ENCODE measurements around the gene BMPR1B.
"Not testable (repeated sequence)": the region's sequence is repeated elsewhere in the genome, so short reads cannot be mapped to it uniquely, and the experiment has no call there.

Gene BMPR1B

GRCh38 chr4:95129031-95129430 is 371.3 kb downstream of the BMPR1B start:
- DNase-seq: no peak

GRCh38 chr4:95129821-95130311 is 372.1 kb downstream of the BMPR1B start:
- no peak for DNase-seq

- DNase-seq: not testable (repeated sequence)
These were observed 376.3 kb downstream of the BMPR1B start for GRCh38 chr4:95134016-95134415.

GRCh38 chr4:95139424-95139823 is 381.7 kb downstream of the BMPR1B start:
- not testable (repeated sequence) for DNase-seq

GRCh38 chr4:95141361-95141760 is 383.6 kb downstream of the BMPR1B start:
- no peak for DNase-seq

- DNase-seq: no peak
These were observed 385.2 kb downstream of the BMPR1B start for GRCh38 chr4:95142932-95143331.

GRCh38 chr4:95151255-95151654 is 393.5 kb downstream of the BMPR1B start:
- DNase-seq: no peak

GRCh38 chr4:95153182-95153581 is 395.4 kb downstream of the BMPR1B start:
- no peak for DNase-seq

- DNase-seq: no peak
These were observed 398.1 kb downstream of the BMPR1B start for GRCh38 chr4:95155759-95156451.

GRCh38 chr4:95156452-95156765 is 398.7 kb downstream of the BMPR1B start:
- no peak for DNase-seq

- DNase-seq: no peak
These were observed 399.8 kb downstream of the BMPR1B start for GRCh38 chr4:95157596-95157995.

- no peak for DNase-seq
These were observed 400.3 kb downstream of the BMPR1B start for GRCh38 chr4:95158045-95158444.

GRCh38 chr4:95158626-95159025 is 400.9 kb downstream of the BMPR1B start:
- DNase-seq: no peak

GRCh38 chr4:95159384-95159783 is 401.6 kb downstream of the BMPR1B start:
- no peak for DNase-seq

GRCh38 chr4:95161781-95162469 is 404.2 kb downstream of the BMPR1B start:
- no peak for DNase-seq

GRCh38 chr4:95162867-95163266 is 405.1 kb downstream of the BMPR1B start:
- DNase-seq: no peak

GRCh38 chr4:95165926-95166524 is 408.3 kb downstream of the BMPR1B start:
- DNase-seq: peak in 24 of 56 donors; percentile 2 to 57 (median 22)

GRCh38 chr4:95167805-95168204 is 410.1 kb downstream of the BMPR1B start:
- DNase-seq: no peak

- DNase-seq: peak in 48 of 56 donors; percentile 8 to 77 (median 38)
These were observed 412.4 kb downstream of the BMPR1B start for GRCh38 chr4:95170176-95170575.

GRCh38 chr4:95171377-95171776 is 413.6 kb downstream of the BMPR1B start:
- not testable (repeated sequence) for DNase-seq

GRCh38 chr4:95178938-95179337 is 421.2 kb downstream of the BMPR1B start:
- no peak for DNase-seq

GRCh38 chr4:95180531-95181242 is 422.9 kb downstream of the BMPR1B start:
- DNase-seq: no peak

Measured in nucleus accumbens (tissue), 56 donors.